HG02885 (cell line): Measurements from ENCODE around the gene VENTX.

Experiments used
- ATAC-seq: cut with Tn5 transposase; IDR thresholded peaks from one replicate; pipeline ENCODE4 v1.9.1; 2021; ENCODE audit warnings: mild to moderate bottlenecking; ENCODE audit not compliant: unreplicated experiment, poor library complexity

VENTX gene

GRCh38 chr10:133201151-133201947 is 36.3 kb upstream of the VENTX start:
- ATAC-seq, result no peak

DNA sequence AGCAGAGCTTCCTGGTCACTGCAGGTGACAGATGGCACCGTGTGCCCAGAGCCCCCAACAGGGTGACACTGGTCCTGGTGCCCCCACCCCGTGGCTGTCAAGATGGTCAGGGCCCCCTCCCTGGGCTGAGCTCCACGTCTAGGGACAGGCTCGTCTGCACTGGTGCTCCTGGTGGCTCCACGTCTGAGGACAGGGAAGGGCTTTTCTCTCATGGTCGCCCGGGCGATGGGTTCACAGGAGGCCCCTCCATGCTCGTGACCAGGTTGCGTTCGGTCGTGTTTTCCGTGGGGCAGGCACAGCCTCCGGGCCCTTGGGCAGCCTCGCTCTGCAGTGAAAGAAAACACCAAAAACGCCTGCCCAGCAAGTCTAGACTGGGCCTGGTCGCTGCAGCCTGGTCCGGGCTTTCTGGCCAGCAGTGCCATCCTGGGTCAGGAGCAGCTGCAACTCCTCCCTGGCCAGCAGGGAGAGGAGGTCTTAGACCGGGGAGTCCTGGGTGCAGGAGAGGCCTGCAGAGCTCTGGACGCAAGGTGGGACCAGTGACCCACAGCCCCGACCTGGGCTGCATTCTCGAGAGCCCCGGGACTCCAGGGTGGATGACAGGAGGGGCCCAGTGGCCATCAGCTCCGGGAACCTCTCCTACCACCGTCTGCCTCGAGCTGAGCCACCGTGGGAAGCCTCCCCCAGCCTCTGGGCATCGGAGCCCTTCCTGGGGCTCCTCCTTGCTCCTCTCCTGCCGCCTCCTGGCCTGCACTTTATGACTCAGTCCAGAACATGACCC is 35.5 kb upstream of the VENTX start:
- ATAC-seq, result no peak

- ATAC-seq, result no peak
Observed at GRCh38 chr10:133202778-133203651, 34.6 kb upstream of the VENTX start.

DNA sequence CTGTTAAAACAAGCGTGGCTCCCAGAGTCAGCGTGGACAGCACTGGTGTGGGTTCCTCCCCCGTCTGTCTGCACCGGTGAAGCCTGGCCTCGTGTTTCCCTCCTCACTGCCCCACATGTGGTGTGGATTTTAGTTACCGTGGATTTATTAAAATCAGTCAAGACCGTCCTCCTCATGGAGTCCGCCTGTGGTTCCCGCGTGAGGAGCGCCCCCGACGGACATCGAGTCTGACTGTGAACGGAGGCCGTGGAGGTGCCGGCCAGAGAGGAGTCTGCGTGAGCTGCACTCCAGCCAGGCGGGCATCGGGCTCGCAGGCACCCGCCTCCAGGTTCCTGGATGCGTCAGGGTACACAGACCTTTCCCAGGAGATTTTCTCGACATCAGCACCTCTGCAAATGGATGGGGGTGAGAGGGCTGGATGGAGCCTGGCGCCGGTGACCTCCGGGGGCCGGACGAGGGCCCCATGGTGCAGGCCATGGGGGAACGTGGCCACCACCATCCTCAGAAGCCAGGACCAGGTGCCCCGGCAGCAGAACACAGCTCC is 33.9 kb upstream of the VENTX start:
- no peak for ATAC-seq

DNA sequence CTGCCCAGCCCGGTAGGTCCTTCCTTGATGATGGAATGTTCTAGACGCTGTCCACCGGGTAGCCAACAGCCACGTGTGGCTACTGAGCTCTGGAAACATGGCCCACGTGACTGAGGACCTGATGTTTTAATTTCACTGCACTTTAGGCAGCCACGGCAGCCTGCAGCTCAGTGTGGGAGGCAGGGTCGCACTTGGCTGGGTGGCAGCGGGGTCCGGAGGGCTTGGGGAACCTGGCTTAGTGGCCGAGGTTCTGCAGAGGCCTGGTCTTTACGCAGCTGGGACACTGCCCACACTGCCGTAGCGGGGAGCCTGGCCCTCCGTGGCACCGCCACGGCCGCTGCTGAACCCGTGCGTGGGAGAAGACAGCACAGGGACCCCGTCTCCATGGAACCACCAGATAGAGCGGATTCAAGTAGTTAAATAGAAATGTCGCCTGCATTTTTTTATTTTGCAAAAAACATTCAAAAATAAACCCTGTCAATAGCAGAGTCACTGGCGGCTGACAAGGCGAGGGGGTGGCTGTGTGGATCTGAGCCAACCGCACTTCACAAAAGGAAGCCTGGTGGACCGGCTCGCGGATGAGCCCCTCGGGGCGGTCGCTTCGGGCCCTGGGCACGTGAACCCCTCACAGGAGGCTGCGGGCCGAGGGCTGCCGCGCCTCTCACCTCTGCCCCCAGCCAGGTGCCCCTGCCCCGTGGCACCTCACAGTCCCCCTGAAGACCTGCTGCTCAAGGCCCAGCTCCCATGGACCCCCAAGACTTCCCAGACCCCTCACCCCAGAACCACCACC is 33.2 kb upstream of the VENTX start:
- ATAC-seq, result no peak

DNA sequence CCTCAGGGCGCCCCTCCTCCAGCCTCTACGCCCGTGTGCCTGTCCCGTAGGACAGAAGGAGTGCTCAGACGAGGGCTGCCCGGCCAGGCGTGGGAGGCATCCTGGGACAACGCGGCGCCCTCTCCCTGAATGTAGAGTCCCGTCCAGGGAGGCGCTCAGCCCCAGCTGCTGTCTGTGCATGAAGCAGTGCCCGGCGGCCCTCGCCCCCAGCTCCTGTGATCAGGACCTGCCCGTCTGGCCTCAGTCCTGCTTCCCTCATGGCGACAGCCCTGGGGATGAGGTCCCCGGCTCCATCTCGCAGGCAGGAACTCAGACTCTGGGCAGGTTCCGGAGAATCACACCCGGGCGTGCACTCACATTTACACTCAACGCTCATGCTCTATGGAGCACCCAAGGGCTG is 32.5 kb upstream of the VENTX start:
- no peak for ATAC-seq

- ATAC-seq, result no peak
Observed at GRCh38 chr10:133206356-133207040, 31.2 kb upstream of the VENTX start.

DNA sequence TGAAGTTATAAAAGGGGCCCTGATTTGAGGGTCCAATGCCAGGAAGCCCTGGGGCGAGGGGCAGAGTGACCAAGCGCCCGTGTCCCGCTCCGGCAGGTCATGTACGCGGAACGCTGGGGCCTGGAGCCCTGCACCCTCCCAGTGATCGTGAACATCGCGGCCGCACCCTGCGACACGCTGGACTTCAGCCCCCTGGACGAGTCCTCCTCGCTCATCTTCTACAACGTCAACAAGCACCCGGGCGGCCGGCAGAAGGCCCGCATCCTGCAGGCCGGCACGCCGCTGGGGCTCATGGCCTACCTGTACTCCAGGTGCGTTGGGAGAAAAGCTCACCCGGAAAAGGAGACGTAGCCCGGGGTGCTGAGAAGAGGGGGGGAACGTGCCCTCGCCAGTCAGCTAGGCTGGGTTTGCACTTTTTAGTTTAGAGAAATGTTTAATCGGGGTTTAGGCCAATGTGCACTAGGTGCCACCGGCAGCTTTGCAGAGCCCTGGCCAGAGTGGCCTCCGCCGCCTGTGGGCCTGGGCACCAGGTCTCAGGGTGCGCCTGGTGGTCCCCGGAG is 30.5 kb upstream of the VENTX start:
- no peak for ATAC-seq

- ATAC-seq, result no peak
Observed at GRCh38 chr10:133207627-133208026, 30.0 kb upstream of the VENTX start.

- no peak for ATAC-seq
Observed at GRCh38 chr10:133208466-133208865, 29.2 kb upstream of the VENTX start.

GRCh38 chr10:133209117-133209516 is 28.5 kb upstream of the VENTX start:
- ATAC-seq, result no peak

DNA sequence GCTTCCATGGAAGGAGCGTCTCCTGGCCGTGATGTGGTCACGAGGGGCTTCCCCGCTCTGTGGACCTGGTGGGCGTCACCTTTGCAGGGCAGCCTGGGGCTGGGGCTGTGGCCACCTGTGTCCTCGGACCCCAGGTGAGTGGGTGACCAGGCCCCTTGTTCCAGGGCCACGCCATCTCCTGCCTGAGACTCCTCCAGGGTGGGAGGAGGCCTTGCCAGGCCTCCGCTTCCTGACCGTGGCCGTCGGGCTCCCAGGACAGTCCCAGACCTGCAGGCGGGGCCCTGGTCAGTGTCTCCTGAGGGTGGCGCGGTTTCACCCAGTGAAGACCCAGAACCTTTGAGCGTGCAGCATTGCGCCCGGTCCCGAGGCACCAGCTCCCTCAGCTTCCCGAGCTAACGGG is 28.0 kb upstream of the VENTX start:
- no peak for ATAC-seq

DNA sequence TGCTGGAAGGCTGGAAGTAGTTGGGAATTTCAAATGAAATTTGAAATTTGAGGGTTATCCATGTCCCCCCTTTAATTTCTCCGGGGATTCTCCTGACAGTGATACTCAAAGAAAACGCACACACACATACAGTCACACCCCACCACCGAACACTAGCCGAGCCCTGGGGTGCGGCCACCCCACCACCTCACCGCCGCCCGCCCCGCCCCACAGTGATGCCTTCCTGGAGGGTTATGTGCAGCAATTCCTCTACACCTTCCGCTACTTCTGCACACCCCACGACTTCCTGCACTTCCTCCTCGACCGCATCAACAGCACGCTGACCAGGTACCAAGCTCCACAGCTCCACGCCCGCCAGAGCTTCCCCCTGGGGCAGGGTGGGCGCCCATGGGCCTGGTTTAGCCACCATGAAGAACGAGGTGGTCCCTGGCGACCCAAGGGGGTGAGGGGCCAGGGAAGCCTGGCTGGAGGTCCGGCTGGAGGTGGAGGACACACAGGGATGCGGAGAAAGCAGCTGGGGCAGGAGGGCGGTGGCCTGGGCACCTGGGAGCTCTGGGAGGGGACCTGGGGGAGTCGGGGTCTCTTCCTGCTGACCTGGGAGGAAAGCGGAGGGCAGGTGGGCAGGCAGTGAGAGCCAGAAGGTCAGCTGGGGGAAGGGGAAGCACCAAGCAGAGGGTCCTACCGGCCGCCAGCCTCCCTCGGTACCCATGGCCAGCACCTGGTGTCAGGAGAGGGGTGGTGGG is 27.1 kb upstream of the VENTX start:
- ATAC-seq, result no peak

DNA sequence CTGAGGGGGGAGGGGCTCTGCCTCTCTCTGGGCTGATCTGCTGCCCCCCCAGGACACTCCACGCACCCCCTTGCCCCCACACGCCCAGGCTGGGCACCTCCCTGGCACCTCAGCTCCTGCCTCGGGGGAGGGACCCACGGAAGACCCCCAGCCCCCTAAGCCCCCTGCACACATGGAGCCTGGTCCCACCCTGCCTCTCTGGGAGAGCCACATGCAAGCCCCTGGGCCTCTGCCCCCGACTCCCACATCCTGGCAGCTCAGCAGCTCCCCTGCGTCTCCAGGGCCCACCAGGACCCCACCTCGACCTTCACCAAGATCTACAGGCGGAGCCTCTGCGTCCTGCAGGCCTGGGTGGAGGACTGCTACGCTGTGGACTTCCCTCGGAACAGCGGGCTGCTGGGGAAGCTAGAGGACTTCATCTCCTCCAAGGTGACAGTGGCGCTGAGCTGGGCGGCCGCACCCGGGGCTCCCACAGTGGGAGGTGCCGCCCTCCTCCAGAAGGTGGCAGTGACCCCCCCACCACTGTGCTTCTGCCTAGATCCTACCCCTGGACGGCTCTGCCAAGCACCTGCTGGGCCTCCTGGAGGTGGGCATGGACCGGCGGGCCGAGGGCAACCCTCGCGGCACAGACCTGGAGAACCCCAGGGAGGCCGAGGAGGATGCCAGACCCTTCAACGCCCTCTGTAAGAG is 26.4 kb upstream of the VENTX start:
- ATAC-seq, result no peak

GRCh38 chr10:133211959-133212852 is 25.4 kb upstream of the VENTX start:
- no peak for ATAC-seq

GRCh38 chr10:133212853-133213494 is 24.7 kb upstream of the VENTX start:
- no peak for ATAC-seq
